ENCODE measurements around the gene BBX.

GRCh38 chr3:107800710-107801109, 277.9 kb downstream of the BBX start:
- no peak for TF ChIP-seq POLR2AphosphoS5 (IDR thresholded peaks at IDR 0.05; ENCODE audit: low read depth, low read length)
- no peak for TF ChIP-seq TAF1 (IDR thresholded peaks at IDR 0.05; ENCODE audit: borderline replicate concordance, insufficient read depth, low read length)

Data from PFSK-1 (cell line).